NCI-H146 treated with DMSO at 0.1 percent for 48 hours (cell line): ENCODE data around the gene PURB.
A peak's percentile ranks its signal among the peaks of the same experiment; 100 is the strongest.
"Not testable (repeated sequence)": the region's sequence is repeated elsewhere in the genome, so short reads cannot be mapped to it uniquely, and the experiment has no call there.

Source experiments
- DNase-seq: peaks from one replicate; lab custom pipeline; 2025; ENCODE audit not compliant: unreplicated experiment; lab: John Stamatoyannopoulos, UW

PURB gene

DNA sequence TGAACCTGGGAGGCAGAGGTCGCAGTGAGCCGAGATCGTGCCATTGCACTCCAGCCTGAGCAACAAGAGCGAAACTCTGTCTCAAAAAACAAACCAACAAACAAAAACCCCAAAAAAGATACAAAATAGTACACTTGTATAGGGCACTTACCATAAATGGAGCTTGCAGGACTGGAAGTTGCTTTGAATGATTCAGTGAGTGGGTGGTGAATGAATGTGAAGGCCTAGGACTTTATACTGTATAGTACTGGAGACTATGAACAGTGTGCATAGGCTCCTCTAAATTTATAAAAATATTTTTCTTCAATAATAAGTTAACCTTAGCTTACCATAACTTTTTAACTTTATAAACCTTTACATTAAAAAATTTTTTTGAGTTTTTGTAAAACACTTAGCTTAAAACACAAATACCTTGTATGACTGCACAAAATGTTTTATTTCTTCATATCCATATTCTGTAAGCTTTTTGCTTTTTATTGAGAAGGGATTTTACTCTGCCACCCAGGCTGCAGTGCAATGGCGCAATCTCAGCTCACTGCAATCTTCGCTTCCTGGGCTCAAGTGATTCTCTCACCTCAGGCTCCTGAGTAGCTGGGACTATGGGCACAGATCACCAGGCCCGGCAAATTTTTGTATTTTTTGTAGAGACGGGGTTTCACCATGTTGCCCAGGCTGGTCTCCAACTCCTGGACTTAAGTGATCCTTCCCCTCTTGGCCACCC is 30.5 kb downstream of the PURB start:
- no peak for DNase-seq

DNA sequence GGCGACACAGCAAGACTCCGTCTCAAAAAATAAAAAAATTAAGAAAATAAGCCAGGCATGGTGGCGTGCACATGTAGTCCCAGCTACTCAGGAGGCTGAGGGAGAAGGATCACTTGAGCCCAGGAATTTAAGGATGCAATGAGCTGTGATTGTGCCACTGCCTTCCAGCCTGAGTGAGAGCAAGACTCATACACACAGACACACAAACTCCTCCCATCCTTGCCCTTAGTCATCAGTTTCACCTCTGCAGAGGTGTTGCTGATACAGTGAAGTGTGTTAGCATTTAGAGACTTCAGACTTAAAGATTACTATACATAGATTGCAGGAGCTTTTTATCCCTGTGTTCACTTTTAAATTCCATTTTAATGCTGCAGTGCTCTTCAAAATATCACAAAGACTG is 31.9 kb downstream of the PURB start:
- DNase-seq: no peak

DNA sequence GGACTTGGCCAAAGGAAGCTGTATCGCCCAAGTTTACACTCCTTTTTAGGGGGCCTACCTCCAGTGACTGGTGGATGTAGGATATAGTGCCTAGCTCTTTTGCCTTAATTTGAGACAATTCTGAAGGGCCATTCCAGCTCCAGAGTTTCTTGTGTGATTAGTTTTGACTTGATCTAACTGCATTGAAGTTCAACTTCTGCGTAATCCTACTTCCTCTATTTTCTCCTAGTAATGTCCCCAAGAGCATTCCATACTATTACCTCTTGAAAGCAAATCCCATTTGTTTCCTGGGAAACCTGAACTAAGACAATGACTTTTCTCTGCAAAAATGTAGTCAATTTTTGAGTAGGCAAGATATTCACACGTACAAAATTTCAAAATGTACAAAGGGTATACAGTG is 32.7 kb downstream of the PURB start:
- DNase-seq: no peak

DNA sequence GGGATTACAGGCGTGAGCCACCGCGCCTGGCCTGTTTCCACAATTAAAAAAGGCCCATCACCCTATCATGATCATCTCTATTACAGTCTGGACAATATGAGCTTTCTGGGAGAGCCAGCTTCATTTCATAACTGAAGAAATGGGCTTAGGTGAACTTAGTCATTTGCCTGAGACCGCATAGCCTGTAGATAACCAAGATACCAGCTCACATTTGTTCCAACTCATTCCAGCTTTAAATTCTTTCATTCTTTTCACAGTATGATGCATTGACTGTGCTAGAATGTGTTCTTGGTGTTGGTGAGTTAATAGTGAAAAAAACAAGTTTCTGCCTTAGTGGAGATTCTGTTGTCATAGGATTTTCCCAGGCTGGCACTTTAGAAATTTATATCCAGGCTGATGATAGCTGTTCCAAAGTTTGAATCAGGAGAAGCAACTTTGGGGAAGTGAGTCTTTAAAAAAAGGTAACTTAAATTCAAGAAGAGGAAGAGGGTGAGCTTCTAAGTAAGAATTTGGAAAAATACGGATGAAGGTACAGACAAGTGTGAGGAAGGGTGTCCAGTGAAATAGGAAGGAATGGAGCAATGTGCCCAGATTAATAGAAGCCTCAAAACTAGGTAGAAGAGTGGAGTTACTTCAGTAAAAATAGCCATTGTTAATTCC is 35.3 kb downstream of the PURB start:
- DNase-seq: no peak

DNA sequence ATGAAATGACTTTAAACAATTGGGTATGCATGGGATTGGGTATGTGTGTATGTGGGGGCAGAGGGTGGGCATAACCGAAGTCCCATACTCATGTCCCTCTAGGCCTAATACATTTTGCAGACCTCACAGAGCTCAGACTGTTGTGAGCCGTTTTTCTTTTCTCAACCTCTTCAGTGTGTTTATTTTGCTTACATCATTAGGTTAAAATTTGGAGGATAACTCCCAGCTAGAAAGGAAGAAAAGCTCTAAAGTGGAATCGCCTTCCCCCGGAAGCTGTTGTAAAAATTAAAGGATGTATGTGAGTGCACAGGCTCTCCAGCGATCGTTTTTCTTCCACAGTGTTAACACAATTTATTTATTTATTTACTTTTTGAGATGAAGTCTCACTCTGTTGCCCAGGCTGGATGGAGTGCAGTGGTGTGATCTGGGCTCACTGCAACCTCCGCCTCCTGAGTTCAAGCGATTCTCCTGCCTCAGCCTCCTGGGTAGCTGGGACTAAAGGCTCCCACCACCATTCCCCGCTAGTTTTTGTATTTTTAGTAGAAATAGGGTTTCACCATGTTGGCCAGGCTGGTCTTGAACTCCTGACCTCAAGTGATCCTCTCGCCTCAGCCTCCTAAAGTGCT is 36.0 kb downstream of the PURB start:
- no peak for DNase-seq

DNA sequence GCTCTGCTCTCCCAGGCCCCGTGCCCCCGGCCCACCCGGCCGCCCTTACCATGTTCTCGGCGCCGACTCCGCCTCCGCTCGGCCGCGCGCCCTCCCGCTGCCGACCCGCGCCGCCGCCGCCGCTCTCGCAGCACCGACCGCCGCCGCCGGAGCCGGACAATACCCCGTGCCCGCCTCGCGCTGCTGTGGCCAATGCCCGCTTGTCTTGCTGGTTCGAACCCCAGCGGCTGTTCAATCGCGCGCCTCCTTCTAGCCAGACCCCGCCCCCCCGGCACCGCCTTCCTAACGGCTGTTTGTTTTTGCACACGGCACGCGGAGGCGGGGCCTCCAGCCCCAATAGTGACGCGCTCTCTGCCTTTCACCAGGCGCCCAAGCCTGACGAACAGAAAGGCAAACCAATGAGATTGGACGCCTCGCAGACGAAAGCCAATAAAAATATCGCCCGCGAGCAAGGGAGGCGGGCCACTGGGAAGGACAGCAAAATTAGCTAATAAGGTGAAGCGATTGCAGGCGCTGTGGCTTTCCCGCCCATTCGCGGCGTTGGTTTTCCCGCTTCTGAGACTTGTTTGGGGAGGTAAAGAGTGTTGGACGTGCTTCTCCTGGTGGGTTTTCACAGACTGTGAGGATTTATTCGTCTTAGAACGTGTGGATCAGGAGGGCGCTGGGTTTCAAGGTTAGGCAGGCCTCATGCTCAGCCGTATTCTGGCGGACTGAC is 37.3 kb downstream of the PURB start, which contains the start of gene H2AZ2:
Gene H2AZ2 (minus strand): TSS at position 168 of the 715 bp plus-strand sequence. CDS start 116 bp downstream, at position 52.
- DNase-seq: peak; percentile 98

DNA sequence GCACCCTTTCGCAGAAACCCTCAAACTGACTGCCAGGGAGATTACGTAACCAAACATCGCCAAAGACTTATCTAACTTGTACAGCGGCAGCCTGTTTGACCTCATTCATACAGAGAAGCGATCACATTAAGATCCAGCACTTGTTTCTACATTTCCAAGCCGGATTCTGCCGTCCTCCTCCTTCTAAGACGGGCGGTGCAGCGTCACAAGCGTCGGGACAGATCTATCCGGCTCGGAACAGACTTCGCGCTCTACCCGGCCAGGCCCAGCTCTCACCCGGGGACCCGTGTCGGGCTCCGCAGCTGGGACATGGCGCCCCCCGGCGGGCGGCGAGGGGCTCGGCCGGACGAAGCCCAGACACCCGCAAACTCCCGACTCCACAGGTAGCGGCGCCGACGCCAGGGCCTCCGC is 37.8 kb downstream of the PURB start:
- peak; percentile 71 for DNase-seq

DNA sequence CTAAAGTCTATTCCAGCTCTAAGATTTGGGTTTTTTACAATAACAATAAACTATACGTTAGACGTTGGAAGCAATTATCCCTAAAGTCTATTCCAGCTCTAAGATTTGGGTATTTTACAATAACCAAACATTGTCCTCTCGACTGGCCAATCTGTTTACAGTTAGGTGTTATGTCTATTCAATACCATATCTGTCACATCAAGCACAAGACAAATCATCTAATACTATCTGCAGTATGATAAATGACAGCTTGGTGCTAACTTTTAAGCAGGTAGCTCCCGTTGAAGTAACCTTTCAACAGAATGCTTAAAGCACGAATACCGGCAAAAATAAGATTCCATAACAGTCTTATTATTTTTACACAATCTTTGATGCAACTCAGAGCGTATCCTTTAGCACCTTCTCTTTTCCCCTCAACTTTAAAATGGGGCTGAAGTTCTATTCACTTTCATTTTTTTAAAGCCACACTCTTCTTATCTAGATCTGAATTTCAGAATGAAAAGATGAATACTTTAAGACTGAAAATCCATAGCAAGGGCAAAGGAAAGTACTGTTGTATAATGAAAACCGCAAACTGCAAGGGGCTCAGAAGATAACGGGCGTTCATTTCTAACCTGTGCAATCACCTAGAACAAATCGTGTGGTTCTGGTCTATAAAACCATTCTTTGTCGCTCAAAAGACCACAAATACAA is 38.4 kb downstream of the PURB start:
- DNase-seq: no peak

DNA sequence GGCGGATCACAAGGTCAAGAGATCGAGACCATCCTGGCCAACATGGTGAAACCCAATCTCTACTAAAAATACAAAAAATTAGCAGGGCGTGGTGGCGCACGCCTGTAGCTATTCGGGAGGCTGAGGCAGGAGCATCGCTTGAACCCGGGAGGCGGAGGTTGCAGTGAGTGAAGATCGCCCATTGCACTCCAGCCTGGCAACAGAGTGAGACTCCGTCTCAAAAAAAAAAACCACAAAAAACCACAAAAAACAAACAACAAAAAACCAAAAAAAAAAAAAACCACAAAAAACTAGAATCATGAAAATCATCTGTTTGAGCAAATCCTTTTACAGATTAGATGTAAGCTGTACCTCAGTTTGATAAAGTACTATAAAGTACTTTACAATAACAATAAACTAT is 38.9 kb downstream of the PURB start:
- DNase-seq: not testable (repeated sequence)

DNA sequence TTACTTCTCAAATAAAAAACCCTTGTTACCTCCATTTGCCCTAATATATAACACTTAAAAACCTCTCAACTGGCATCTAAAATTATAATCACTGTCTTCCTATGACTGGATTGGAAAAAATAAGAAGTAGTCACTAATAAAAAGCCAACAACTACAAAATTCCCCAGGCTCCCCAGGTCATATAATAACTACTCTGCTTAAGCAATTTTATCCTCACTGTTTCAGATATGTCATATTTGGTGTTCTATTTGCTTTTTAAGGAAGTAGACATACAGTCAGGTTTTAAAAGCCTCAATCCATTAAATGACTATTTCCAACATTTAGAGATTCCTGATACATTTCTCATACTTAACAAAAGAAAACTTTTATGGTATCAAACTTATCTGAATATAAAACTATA is 39.9 kb downstream of the PURB start:
- no peak for DNase-seq

DNA sequence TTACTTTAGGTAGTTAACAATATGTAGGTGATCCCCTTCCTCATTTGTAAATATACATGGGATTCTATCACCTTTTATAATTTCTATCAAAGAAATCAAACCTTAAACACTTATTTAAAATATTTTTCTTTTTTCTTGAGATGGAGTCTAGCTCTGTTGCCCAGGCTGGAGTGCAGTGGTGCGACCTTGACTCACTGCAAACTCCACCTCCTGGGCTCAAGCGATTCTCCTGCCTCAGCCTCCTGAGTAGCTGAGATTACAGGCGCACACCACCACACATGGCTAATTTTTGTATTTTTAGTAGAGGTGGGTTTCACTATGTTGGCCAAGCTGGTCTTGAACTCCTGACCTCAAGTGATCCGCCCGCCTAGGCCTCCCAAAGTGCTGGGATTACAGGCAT is 41.9 kb downstream of the PURB start:
- not testable (repeated sequence) for DNase-seq

DNA sequence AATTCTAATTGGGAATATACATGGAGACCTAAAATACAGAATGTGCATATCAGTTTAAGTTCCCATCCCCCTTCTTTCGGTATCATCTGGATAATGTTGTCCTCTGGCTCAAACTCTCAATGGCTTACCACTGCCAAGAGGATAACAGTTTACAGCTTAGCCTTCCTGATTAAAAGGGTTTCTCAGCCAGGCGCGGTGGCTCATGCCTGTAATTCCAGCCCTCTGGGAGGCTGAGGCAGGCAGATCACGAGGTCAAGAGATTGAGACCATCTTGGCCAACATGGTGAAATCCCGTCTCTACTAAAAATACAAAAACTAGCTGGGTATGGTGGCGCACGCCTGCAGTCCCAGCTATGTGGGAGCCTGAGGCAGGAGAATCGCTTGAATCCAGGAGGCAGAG is 42.7 kb downstream of the PURB start:
- not testable (repeated sequence) for DNase-seq

DNA sequence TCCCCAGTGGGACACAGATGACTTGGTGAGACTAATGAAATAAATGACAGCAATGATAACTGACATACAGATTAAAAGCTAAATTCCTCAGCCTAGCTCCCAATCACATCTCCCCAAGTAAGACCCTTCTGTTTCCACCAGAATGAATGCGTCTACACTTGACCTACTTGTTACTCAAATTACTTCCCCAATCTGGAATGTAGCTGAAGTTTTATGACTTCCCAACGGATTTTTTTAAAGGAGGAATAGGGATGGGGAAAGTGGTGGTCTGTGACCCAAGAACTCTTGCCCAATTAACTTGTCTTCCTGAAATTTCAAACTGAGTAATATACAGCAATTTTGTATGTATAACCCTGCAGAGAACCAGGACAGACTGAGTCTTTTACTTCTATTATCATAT is 46.6 kb downstream of the PURB start:
- DNase-seq: no peak

DNA sequence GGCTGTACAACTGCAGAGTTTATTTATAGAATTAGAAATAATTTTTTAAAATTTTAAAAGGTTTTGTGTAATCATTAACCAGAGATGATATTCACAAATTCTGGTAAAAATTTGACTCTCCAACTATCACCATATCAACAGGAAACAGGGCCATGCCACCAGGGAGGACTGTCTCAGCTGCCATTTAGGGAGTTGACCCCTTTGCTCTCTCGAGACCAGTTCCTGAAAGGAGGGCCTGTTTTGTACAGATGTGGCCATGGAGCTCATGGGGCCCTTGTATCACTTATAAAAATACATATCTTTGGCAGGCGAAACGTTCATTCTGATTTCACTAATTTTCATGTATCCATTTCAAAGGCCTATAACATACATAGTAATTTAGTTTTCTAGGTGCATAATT is 57.8 kb downstream of the PURB start:
- DNase-seq: no peak
